Neural cell (in vitro differentiated cells): ENCODE measurements around the gene ADD1. TPM values are rescaled to one million over a fixed set of nuclear protein-coding genes. Genes with fewer than 3 reads are reported as not detected.

Source experiments
- H2AFZ ChIP-seq: fragments of 200-600, 300-800 bp; sonication (generic), shearing (Covaris generic); 2 replicates; pipeline ENCODE4 v1.6.0; 2014; ENCODE audit warnings: low read depth, mild to moderate bottlenecking, antibody characterized with exemption, low read length, moderate library complexity
- H3F3A ChIP-seq: fragments of 200-600 bp; shearing (Covaris generic); 2 replicates; pipeline ENCODE4 v1.6.1; 2016; ENCODE audit warnings: mild to moderate bottlenecking, moderate library complexity, mixed read lengths, antibody characterized with exemption, low read length; ENCODE audit not compliant: insufficient read depth, poor library complexity, severe bottlenecking
- H3K27ac ChIP-seq: fragments of 200-600, 300-800 bp; sonication (generic), shearing (Covaris generic); 2 replicates; pipeline ENCODE4 v1.5.1; 2014; ENCODE audit warnings: mild to moderate bottlenecking, low read length, moderate library complexity
- H3K27me3 ChIP-seq: fragments of 300-800, 200-600 bp; sonication (generic), shearing (Covaris generic); 2 replicates; pipeline ENCODE4 v1.6.0; 2014; ENCODE audit warnings: mild to moderate bottlenecking, low read depth, low read length, moderate library complexity; ENCODE audit not compliant: insufficient read depth
- H3K36me3 ChIP-seq: fragments of 300-800, 200-600 bp; sonication (generic), shearing (Covaris generic); 2 replicates; pipeline ENCODE4 v1.5.1; 2014; ENCODE audit warnings: mild to moderate bottlenecking, antibody characterized with exemption, low read length, moderate library complexity; ENCODE audit not compliant: insufficient read depth
- H3K4me2 ChIP-seq: fragments of 300-800, 200-600 bp; sonication (generic), shearing (Covaris generic); 2 replicates; pipeline ENCODE4 v1.6.0; 2014; ENCODE audit warnings: mild to moderate bottlenecking, low read length
- H3K4me3 ChIP-seq: fragments of 300-800, 200-600 bp; sonication (generic), shearing (Covaris generic); 2 replicates; pipeline ENCODE4 v1.5.1; 2014; ENCODE audit warnings: mild to moderate bottlenecking, low read length, moderate library complexity
- H3K79me2 ChIP-seq: fragments of 200-600 bp; shearing (Covaris generic); replicated peaks from 2 replicates; pipeline ENCODE4 v1.6.0; 2014; ENCODE audit warnings: mild to moderate bottlenecking, low read length, moderate library complexity; ENCODE audit not compliant: insufficient read depth
- H3K9ac ChIP-seq: fragments of 300-800, 200-600 bp; sonication (generic), shearing (Covaris generic); 2 replicates; pipeline ENCODE4 v1.6.1; 2016; ENCODE audit warnings: mild to moderate bottlenecking, low read length, mixed read lengths
- H3K9me2 ChIP-seq: fragments of 200-600 bp; shearing (Covaris generic); 2 replicates; pipeline ENCODE4 v1.6.1; 2016; ENCODE audit warnings: mild to moderate bottlenecking, low read length, mixed read lengths; ENCODE audit not compliant: insufficient read depth
- H3K9me3 ChIP-seq: fragments of 200-600, 300-800 bp; sonication (generic), shearing (Covaris generic); 2 replicates; pipeline ENCODE4 v1.6.1; 2016; ENCODE audit warnings: mild to moderate bottlenecking, mixed run types, low read length, moderate library complexity, mixed read lengths
- H4K20me1 ChIP-seq: fragments of 200-600 bp; shearing (Covaris generic); 2 replicates; pipeline ENCODE4 v1.6.1; 2016; ENCODE audit warnings: mild to moderate bottlenecking, mixed run types; ENCODE audit not compliant: insufficient read depth
- EP300 ChIP-seq: fragments of 450-650 bp; conservative IDR thresholded peaks from 2 replicates; pipeline ENCODE4 v1.6.1; 2014; ENCODE audit warnings: antibody characterized with exemption, mild to moderate bottlenecking, moderate library complexity; ENCODE audit not compliant: poor library complexity, severe bottlenecking
- EZH2 ChIP-seq: fragments of 200-600, 300-800 bp; shearing (Covaris generic), sonication (generic); IDR thresholded peaks from 2 replicates; pipeline ENCODE4 v1.6.1; 2014; ENCODE audit warnings: antibody characterized with exemption, low read length, borderline replicate concordance, mild to moderate bottlenecking; ENCODE audit not compliant: insufficient read depth, poor library complexity, severe bottlenecking
- MXI1 ChIP-seq: fragments of 450-650 bp; conservative IDR thresholded peaks from 2 replicates; pipeline ENCODE4 v1.6.1; 2014; ENCODE audit warnings: antibody characterized with exemption, mild to moderate bottlenecking; ENCODE audit not compliant: poor library complexity, severe bottlenecking
- POLR2AphosphoS5 ChIP-seq: IDR thresholded peaks from 2 replicates; pipeline ENCODE4 v1.6.1; 2012
- RAD21 ChIP-seq: fragments of 450-650 bp; conservative IDR thresholded peaks from 2 replicates; pipeline ENCODE4 v1.6.1; 2014; ENCODE audit warnings: antibody characterized with exemption, mild to moderate bottlenecking, moderate library complexity
- SMC3 ChIP-seq: fragments of 450-650 bp; conservative IDR thresholded peaks from 2 replicates; pipeline ENCODE4 v1.6.1; 2014; ENCODE audit warnings: antibody characterized with exemption, mild to moderate bottlenecking, moderate library complexity; ENCODE audit not compliant: poor library complexity
- TAF1 ChIP-seq: IDR thresholded peaks from 2 replicates; pipeline ENCODE4 v1.6.1; 2012; ENCODE audit warnings: low read depth
- polyA plus RNA-seq: library from polyadenylated mRNA; depleted of rRNA; stranded (reverse); fragments of >200 nt; gene quantifications from 2 replicates; pipeline ENCODE4 v1.2.3, GENCODE V29; 2014
- TF ChIP-seq, protein P1 (sequence below): fragments of 450-650 bp; IDR thresholded peaks from 2 replicates; pipeline ENCODE4 v1.5.1; 2014; ENCODE audit warnings: antibody characterized with exemption, mild to moderate bottlenecking, moderate library complexity; ENCODE audit not compliant: poor library complexity, severe bottlenecking
- TF ChIP-seq, protein P2 (sequence below): IDR thresholded peaks from 2 replicates; pipeline ENCODE4 v1.6.1; 2012; ENCODE audit warnings: borderline replicate concordance

ADD1 gene
- polyA plus RNA-seq, 1 donor from 2014 or later = 190 TPM

DNA sequence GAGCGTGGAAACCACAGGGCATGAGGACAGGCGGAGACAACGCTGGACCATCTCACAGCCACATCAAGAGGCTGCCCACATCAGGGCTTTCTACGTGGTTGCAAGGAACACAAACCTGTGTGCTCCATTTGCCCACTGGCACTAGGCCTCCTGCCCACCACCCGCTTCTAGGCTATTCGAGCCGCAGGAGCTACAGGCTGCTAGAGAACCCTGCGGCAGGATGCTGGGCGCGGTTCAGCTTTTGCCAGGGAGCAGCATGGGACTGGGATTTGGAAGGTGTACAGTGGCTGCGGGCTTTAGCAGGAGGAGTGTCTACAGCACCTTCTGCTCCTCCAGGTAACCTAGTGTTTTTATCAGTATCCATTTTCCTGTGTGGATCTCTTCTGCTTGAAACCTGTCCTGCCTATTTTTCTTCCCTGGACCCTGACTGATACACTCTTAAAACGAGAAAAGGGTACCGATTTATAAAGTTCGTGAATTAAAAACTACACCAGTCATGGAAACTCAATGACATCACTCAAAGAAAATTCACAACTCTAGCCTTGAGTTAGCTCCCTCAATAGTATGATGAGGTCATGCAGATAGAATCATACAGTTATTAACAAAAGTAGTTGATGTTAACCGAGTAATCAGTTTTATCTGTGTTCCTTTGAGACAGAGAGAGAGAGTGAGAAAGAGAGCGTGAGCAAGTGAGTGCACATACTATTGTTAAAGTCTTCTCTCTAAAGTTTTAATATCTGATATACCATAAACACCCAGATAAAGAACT, 106.8 kb downstream of the ADD1 start:
- H3K27ac ChIP-seq = no peak overlapping the region
- TF ChIP-seq RAD21 (no peak), TAF1 (no peak), SMC3 (no peak), MXI1 (no peak), POLR2AphosphoS5 (no peak), EZH2 (no peak), EP300 (no peak)
- TF ChIP-seq, protein P1, sequence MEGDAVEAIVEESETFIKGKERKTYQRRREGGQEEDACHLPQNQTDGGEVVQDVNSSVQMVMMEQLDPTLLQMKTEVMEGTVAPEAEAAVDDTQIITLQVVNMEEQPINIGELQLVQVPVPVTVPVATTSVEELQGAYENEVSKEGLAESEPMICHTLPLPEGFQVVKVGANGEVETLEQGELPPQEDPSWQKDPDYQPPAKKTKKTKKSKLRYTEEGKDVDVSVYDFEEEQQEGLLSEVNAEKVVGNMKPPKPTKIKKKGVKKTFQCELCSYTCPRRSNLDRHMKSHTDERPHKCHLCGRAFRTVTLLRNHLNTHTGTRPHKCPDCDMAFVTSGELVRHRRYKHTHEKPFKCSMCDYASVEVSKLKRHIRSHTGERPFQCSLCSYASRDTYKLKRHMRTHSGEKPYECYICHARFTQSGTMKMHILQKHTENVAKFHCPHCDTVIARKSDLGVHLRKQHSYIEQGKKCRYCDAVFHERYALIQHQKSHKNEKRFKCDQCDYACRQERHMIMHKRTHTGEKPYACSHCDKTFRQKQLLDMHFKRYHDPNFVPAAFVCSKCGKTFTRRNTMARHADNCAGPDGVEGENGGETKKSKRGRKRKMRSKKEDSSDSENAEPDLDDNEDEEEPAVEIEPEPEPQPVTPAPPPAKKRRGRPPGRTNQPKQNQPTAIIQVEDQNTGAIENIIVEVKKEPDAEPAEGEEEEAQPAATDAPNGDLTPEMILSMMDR = no peak
- TF ChIP-seq, protein P2, sequence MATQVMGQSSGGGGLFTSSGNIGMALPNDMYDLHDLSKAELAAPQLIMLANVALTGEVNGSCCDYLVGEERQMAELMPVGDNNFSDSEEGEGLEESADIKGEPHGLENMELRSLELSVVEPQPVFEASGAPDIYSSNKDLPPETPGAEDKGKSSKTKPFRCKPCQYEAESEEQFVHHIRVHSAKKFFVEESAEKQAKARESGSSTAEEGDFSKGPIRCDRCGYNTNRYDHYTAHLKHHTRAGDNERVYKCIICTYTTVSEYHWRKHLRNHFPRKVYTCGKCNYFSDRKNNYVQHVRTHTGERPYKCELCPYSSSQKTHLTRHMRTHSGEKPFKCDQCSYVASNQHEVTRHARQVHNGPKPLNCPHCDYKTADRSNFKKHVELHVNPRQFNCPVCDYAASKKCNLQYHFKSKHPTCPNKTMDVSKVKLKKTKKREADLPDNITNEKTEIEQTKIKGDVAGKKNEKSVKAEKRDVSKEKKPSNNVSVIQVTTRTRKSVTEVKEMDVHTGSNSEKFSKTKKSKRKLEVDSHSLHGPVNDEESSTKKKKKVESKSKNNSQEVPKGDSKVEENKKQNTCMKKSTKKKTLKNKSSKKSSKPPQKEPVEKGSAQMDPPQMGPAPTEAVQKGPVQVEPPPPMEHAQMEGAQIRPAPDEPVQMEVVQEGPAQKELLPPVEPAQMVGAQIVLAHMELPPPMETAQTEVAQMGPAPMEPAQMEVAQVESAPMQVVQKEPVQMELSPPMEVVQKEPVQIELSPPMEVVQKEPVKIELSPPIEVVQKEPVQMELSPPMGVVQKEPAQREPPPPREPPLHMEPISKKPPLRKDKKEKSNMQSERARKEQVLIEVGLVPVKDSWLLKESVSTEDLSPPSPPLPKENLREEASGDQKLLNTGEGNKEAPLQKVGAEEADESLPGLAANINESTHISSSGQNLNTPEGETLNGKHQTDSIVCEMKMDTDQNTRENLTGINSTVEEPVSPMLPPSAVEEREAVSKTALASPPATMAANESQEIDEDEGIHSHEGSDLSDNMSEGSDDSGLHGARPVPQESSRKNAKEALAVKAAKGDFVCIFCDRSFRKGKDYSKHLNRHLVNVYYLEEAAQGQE = no peak

DNA sequence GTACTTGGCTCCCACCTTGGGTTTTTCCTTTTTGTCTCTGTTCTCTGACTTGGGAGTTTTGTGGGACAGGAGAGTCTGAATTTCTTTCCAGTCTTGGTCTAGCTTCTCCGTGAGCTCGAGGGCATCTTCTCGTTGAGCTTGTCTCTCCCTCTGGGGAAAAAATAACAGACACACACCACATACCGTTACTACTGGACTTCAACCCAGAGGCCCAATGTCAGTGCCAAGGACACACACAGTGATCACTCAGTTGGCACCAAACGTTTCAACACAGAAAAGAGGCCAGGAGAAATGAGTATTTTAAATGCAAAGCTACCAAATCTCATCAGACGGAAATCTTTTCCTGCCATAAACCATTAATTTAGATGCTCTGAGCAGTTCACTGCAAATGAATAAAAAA, 109.9 kb downstream of the ADD1 start:
- H3K36me3 ChIP-seq = peaks cover 18% of the 10 kb centered on the region
- H4K20me1 ChIP-seq = no peaks in the 10 kb centered on the region
- TF ChIP-seq, protein P2 = no peak
- TF ChIP-seq SMC3 = no peak
- no peak for TF ChIP-seq TAF1
- no peak for TF ChIP-seq POLR2AphosphoS5
- TF ChIP-seq, protein P1 = no peak
- TF ChIP-seq MXI1 = no peak
- no peak for TF ChIP-seq EZH2
- TF ChIP-seq EP300 = no peak
- no peak for TF ChIP-seq RAD21
- H2AFZ ChIP-seq = no peak overlapping the region
- H3K79me2 ChIP-seq = no peaks in the 10 kb centered on the region
- no peak overlapping the region for H3K9ac ChIP-seq
- H3K27me3 ChIP-seq = no peaks in the 10 kb centered on the region
- H3K4me2 ChIP-seq = no peak overlapping the region
- no peak overlapping the region for H3K4me3 ChIP-seq
- H3F3A ChIP-seq = no peaks in the 10 kb centered on the region
- H3K9me3 ChIP-seq = no peaks in the 10 kb centered on the region
- H3K9me2 ChIP-seq = no peaks in the 10 kb centered on the region
- H3K27ac ChIP-seq = no peak overlapping the region

More for the DNA sequence above, 106.8 kb downstream of the ADD1 start:
- H3F3A ChIP-seq = no peaks in the 10 kb centered on the region
- no peaks in the 10 kb centered on the region for H3K27me3 ChIP-seq
- H2AFZ ChIP-seq = no peak overlapping the region
- no peaks in the 10 kb centered on the region for H3K9me2 ChIP-seq
- H3K79me2 ChIP-seq = no peaks in the 10 kb centered on the region
- H3K9me3 ChIP-seq = no peaks in the 10 kb centered on the region
- H4K20me1 ChIP-seq = no peaks in the 10 kb centered on the region
- no peak overlapping the region for H3K4me2 ChIP-seq
- no peak overlapping the region for H3K4me3 ChIP-seq
- H3K9ac ChIP-seq = no peak overlapping the region
- H3K36me3 ChIP-seq = peaks cover 6% of the 10 kb centered on the region
